B cell (primary cell): ENCODE results near the gene TSTD1.

Experiments used
- EZH2 ChIP-seq: IDR thresholded peaks from 2 replicates; pipeline ENCODE4 v1.6.1; 2012; ENCODE audit warnings: borderline replicate concordance, low read depth, mild to moderate bottlenecking, moderate library complexity, low read length; ENCODE audit not compliant: insufficient read depth, poor library complexity, severe bottlenecking
- TF ChIP-seq, protein P1 (sequence below): fragments of 200-600 bp; IDR thresholded peaks from one replicate; pipeline ENCODE4 v1.8.0; 2022; ENCODE audit warnings: antibody characterized with exemption, mild to moderate bottlenecking

DNA sequence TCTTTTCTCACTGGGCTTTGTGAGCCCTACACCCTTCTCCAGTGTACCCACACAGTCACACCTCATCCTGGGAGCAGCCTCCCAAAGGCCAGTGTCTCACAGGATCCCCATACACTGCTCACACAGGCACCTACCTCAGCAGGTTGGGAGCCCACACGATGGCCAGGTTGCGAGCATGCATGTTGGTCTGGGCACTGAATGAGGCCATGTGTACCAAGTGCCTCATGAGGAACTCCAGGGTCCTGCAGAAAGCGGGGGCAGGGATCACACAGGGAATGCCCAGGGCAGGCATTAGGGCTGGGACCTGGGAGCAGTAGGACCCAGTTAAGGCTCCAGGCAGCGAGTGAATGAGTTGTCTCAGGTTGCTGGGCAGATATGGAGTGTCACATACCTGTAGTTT, 15.5 kb upstream of the TSTD1 start:
- TF ChIP-seq, protein P1, sequence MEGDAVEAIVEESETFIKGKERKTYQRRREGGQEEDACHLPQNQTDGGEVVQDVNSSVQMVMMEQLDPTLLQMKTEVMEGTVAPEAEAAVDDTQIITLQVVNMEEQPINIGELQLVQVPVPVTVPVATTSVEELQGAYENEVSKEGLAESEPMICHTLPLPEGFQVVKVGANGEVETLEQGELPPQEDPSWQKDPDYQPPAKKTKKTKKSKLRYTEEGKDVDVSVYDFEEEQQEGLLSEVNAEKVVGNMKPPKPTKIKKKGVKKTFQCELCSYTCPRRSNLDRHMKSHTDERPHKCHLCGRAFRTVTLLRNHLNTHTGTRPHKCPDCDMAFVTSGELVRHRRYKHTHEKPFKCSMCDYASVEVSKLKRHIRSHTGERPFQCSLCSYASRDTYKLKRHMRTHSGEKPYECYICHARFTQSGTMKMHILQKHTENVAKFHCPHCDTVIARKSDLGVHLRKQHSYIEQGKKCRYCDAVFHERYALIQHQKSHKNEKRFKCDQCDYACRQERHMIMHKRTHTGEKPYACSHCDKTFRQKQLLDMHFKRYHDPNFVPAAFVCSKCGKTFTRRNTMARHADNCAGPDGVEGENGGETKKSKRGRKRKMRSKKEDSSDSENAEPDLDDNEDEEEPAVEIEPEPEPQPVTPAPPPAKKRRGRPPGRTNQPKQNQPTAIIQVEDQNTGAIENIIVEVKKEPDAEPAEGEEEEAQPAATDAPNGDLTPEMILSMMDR: no peak
- TF ChIP-seq EZH2: no peak
